GM21825 (cell line): Measurements from ENCODE around the gene SERGEF.
A peak's percentile ranks its signal among the peaks of the same experiment; 100 is the strongest.
"Not testable (repeated sequence)": the region's sequence is repeated elsewhere in the genome, so short reads cannot be mapped to it uniquely, and the experiment has no call there.

ENCODE experiments used
- ATAC-seq: cut with Tn5 transposase; IDR thresholded peaks from one replicate; pipeline ENCODE4 v1.9.1; 2021; ENCODE audit warnings: mild to moderate bottlenecking, moderate library complexity; ENCODE audit not compliant: unreplicated experiment

The SERGEF gene

GRCh38 chr11:18001191-18001590, 11.7 kb downstream of the SERGEF start:
- ATAC-seq = no peak

DNA sequence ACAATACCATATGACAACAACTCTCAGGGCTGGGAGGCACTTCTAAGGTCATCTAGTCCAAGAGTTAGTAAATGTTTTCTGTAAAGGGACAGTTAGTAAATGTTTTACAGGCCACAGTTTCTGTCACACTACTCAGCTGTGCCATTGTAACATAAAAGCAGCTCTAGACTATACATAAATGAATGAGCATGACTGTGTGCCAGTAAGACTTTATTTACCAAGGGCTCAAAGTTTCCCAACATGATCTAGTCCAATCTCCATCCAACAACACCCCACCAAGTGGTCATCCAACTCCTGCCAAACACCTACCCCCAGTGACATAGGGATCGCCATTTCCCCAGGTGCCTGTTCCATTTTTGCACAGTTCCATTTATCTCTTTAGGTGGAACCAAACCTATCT, 12.1 kb downstream of the SERGEF start:
- ATAC-seq = peak; percentile 87

DNA sequence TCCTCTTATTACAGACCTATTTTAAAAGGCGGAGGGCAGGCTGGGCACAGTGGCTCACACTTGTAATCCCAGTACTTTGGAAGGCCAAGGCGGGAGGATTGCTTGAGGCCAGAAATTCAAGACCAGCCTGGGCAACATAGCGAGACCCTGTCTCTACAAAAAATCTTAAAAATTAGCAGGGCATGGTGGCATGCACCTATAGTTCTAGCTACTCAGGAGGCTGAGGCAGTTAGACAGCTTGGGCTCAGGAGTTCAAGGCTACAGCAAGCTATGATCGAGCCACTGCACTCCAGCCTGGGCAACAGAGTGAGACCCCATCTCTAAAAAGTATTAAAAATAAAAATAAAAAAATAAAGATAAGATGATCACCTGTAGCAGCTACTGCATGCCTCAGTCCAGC, 12.7 kb downstream of the SERGEF start:
- ATAC-seq = not testable (repeated sequence)

GRCh38 chr11:17992916-17993315, 19.9 kb downstream of the SERGEF start:
- no peak for ATAC-seq

- peak; percentile 82 for ATAC-seq
These were observed 20.9 kb downstream of the SERGEF start for GRCh38 chr11:17991783-17992433.

DNA sequence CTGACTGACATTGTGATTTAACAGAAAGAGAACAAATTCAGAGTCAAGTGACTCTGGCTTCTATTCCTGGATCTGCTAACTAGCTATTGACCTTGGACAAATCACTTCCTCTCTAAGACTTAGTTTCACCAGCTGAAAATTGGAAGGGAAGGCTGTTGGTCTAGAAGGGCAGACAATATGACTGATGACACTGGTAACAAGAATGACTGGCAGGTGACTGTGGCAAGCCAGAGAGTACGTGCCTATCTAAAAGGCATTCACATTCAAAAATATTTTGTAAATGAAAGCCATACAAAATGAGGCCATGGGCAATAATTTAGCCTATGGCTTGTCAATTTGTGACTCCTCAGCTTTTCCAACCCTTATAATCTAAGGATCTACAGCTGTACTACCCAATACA, 23.5 kb downstream of the SERGEF start:
- ATAC-seq = no peak

DNA sequence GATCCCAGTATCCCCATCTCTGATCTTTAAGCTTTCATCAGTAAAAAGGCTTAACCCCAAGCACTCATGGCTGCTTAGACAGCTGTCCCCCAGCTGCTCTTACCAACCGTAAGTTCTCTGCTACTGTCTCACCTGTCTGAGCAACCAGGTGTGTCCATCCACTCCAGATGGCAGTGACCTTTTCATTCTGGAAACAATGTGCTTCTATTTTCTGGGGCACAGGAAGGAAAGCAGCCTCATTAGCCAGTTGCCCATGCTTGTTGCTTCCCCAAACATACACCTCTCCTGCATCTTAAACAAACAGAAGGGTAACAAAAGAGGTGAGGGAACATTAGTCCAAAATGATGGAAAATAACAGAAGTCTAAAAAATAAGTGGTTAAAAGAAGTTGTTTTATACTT, 24.4 kb downstream of the SERGEF start:
- no peak for ATAC-seq

GRCh38 chr11:17987826-17988225, 25.0 kb downstream of the SERGEF start:
- ATAC-seq = no peak

- no peak for ATAC-seq
These were observed 26.1 kb downstream of the SERGEF start for GRCh38 chr11:17986711-17987220.

DNA sequence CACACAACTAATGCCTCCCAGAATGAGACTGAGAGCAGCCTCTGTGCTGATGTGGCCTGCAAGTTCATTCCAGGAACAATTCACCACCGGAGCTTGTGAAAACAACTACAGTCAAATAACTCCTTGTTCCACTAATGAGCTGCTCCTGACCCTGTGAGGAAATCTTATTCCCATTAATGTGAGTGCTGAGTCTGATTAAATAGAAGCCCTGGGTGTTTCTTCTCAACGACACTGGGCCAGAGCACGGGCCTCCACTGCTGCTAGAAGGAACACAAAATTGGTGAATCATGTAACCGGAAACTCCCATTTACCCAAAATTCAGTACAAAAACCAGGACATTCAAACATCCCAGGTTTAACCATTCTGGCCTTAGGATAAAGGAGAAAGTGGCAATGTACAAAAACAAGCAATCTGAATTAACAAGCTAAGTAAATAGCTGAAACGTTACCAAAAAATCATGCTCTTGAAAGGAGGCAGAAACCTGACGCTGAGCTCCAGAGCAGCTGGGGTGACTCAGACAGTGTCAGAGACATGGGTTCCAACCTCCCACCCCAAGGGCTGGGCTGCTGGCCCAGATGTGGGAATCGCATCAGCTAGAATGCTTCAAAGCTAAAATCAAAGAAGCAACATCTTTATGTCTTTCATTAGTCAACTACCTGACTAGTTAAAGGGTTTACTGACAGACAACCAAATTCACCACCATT, 26.7 kb downstream of the SERGEF start:
- ATAC-seq = no peak

- ATAC-seq = no peak
These were observed 27.3 kb downstream of the SERGEF start for GRCh38 chr11:17985517-17985916.

- no peak for ATAC-seq
These were observed 29.3 kb downstream of the SERGEF start for GRCh38 chr11:17983569-17983968.

DNA sequence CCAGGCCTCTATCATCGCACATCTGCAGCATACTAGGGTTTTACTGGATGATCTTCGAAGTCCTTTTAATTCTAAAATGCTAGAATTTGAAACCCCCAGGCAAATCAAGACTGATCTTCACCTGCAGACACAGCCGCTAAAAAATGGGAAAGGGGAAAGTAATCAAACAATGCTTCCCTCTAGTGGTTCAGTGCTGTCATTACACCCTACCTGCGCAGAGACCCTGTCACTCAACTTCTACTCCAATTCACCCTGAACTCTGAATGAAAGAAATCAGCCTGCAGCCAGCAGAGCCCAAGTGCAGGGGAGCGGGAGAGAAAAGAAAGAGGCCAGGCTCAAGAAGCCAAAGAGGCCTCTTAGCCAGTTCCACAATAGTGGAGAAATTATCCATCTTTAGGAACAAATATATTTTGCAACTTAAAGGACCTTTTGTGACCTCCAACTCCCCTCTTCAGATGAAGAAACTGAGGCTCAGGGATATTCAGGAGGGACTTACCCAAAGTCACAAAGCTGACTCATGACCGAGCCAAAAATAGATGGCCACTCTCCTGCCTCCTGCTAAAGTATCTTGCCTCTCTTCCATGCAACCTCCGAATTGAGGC, 33.0 kb downstream of the SERGEF start:
- no peak for ATAC-seq

DNA sequence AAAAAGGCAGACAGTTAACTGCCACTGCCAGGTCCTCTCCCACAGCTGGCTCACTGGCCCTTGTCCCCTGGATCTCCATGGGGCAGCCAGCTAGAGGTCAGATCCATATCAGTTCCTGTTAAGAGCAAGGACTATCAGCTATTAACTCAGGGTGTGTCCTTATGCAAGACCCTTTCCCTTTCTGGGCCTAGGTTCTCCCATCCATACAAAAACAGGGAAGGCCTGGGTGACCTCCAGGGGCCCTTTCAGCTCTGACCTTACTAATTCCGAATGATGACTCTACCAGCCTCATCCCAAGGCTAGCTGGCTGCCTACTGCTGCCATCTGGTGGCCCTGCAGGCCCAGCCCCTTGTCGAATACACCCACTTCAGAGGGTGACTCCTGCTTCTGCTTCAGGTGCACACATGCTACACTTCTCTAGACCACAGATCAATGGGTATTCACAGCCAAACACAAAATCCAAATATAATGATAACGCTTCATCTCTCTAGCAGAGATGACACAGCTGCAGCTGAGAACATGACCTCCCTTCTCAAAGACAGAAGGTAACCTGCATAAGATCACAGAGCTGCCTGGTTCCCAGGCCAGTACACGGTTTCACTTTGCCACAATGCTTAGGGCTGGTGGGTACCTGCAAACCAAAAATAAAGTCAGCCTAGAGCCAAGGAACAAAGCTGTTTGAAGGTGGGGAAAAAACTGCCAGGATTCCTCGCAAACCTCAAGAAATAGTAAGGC, 34.1 kb downstream of the SERGEF start:
- no peak for ATAC-seq

- ATAC-seq = no peak
These were observed 36.2 kb downstream of the SERGEF start for GRCh38 chr11:17976651-17977050.

DNA sequence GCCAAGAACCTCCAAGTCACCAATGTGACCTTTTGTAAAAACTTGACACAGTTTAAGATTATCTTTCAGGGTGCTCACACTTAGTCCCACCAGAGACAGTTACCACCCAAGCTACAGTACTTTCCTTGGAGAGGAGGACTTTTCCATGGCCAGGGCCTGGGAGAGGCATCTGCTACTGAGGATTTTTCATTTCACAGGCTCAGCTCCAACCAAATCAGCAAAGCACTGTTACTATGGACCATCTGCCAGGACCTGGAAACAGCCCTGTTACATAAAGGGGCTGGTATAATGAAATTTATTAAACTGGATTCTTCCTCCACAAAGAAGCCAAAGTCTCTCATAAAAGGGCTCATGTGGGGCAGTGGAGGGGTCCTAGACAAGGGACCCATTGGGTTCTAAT, 38.6 kb downstream of the SERGEF start:
- no peak for ATAC-seq

DNA sequence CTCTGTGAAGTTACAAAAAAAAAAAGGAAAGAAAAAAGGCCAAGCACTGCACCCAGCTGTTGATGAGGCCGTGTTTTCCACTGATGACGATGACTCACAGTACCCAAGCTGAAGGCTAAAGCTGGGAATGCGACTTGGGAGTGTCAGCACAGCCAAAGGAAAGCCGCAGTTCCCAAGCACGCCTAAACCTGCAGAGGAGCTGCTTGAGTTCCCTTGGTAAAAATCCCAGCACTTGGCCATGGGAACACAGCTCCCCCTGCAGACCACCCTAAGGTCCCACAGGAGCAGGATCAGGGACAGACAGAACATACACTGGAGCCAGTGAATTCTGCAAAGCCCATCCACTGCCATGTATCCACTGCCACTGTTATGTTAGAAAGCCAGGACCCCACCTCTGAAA, 39.9 kb downstream of the SERGEF start:
- no peak for ATAC-seq

DNA sequence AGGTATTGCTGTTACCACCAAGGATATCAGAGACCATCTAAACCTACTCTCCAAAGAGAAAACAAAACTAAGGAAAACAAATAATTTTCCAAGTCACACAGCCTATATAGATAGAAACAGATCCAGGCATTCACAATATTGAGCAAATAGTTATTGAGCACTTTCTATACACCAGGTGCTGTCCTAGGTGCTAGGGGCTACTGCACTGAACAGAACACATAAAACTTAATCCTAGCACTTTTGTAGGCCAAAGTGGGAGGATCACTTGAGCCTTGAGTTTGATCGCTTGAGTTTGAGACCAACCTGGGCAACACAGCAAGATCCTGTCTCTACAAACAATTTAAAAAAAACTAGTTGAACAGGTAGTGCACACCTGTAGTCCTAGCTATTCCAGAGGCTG, 44.6 kb downstream of the SERGEF start:
- no peak for ATAC-seq

DNA sequence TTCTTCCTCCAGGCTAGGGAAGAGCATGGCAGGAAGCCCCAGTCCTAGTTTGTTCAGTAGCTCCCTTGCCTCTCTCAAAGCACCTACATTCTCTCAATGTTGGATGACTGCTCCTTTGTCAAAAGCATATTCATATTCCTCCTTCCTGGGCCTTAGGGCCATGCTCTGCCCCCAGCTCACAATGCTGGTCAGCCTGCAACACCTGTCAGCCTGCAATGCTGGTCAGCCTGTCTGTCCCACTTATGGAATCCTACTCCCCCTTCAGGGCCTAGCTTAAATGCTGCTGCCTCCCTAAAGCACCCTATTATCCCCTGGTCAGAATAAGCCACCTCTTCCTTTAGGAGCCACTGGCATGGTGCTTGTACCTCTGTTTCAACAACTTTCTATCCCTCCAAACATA, 45.2 kb downstream of the SERGEF start:
- ATAC-seq = no peak

GRCh38 chr11:17960091-17960490, 52.8 kb downstream of the SERGEF start:
- ATAC-seq = no peak

DNA sequence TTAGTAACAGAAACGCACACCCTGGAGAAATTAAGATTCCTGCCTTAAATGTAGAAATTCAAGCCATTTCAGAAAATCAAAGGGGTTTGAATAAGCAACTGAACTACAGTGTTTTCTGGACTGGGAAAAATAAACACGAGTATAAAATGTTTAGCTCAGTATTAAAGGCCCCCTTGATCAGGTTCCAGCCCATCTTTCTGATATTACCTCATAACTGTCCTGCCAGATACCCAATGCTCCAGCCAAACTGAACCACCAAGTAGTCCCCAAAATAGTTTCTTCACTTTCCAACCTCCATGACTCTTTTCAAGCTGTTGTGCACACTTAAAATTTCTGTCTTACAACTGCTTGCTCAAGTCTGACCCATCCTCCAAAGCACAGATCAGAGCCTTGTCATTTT, 54.4 kb downstream of the SERGEF start:
- ATAC-seq = no peak
